ENCODE data around the gene ACAA1.
"Not testable (repeated sequence)": the region's sequence is repeated elsewhere in the genome, so short reads cannot be mapped to it uniquely, and the experiment has no call there.

ACAA1 gene, protein sequence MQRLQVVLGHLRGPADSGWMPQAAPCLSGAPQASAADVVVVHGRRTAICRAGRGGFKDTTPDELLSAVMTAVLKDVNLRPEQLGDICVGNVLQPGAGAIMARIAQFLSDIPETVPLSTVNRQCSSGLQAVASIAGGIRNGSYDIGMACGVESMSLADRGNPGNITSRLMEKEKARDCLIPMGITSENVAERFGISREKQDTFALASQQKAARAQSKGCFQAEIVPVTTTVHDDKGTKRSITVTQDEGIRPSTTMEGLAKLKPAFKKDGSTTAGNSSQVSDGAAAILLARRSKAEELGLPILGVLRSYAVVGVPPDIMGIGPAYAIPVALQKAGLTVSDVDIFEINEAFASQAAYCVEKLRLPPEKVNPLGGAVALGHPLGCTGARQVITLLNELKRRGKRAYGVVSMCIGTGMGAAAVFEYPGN

DNA sequence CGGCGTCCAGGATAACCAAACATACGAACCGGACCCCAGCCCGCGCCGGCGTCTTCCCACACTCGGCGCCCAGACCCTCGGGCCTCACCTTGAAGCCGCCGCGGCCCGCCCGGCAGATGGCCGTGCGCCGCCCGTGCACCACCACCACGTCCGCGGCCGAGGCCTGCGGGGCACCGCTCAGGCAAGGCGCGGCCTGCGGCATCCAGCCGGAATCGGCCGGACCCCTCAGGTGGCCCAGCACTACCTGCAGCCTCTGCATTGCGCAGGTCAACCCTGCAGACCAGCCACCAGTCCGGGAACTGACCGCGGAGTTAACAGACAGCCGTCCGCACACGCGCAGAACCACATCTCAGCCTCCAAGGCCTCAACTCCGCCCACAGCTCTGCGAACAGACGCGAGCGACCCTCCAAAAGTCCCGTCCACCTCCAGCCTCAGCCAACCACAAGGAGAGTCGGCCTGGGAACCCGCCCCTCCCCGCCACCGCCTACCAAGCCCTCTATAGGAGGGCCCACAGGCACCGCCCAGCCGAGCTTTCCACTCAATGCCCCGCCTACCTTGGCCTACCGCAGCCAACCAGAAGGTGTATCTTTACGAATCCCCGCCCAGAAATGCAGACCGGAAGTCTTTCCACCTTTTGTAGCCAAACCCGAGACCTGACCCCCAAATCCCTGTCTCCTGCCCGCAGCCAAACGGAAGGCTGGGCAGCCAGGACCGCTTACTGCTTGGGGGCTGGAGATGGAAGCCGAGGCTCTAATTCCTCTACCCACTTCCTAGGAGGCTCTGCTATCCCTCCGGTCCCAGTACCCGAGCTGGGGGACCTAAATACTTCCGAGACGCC is at the start of gene ACAA1:
Gene ACAA1 (minus strand): TSS at position 351 of the 838 bp plus-strand sequence. CDS start 92 bp downstream, at position 259.
- peak; percentile 92 to 93 for DNase-seq

DNA sequence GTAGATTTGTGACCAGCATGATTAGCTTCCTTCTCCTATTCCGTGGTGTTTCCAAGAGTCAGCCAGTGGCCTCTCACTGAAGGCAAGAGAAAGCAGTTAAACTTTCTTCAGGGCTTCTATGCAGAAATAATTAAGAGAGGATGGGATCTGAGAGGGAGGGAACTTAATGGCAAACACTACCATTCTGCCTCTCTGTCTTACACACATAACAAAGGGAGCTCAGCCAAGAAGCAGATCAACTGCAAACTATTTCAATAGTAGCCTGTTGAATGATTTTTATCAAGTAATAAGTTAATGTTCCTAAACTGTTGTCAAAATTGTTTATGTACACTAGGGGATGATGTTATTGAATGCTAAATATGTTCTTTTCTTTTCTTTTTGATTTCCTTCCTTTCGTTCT is 40.3 kb upstream of the ACAA1 start:
- DNase-seq: no peak

DNA sequence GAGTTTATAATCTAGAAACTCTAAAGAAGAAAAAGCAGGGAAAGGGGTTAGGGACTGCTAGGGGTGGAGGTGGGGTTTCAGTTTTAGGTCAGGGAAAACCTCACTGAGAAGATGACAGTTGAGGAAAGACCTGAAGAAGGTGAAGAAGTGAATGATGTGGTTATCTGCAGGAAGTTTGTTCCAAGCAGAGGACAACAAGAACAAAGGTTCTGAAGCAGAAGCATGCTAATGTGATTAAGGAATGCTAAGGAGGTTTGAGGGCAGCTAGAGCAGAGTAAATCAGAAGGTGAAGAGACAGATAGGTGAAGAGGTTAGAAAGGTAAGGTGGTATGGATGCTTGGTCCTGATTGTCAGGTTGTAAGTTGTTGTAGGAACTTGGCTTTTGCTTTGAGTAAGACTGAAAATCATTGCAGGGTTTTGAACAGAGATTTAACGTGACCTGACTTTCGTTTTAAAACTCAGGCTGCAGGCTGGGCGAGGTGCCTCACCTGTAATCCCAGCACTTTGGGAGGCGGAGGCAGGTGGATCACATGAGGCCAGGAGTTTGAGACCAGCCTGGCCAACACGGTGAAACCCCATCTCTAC is 37.0 kb upstream of the ACAA1 start:
- DNase-seq: no peak

DNA sequence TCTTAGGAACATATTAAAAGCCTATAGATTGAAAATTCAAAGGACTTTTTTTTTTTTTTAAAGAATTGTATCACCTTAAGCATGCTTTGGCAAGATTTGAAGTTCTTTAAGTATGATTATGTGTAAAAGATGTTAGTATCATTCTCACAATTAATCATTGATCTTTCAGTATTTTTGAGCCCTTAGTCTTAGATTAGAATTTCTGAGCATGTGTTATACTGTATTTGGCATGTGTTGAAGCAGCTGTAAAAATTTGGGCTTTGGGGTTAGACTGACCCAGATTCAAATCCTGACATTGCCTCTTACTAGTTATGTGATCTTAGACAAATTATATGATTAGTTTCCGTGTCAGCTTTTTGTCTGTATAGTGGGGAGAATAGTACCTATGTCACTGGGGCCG is 34.7 kb upstream of the ACAA1 start:
- no peak for DNase-seq

DNA sequence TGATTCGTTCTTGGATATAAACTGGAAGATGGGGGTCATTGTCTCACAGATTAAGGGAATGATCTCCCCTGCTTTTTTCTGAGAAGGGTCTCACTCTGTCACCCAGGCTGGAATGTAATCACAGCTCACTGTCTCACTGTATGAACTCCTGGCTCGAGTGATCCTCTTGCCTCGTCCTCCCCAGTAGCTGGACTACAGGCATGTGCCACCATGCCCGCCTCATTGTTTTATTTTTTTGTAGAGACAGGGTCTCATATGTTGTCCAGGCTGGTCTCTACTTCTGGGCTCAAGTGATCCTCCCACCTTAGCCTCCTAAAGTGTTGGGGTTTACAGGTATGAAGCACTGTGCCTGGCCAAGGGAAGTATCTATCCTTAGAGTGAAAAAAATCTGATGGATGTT is 33.8 kb upstream of the ACAA1 start:
- DNase-seq: no peak

DNA sequence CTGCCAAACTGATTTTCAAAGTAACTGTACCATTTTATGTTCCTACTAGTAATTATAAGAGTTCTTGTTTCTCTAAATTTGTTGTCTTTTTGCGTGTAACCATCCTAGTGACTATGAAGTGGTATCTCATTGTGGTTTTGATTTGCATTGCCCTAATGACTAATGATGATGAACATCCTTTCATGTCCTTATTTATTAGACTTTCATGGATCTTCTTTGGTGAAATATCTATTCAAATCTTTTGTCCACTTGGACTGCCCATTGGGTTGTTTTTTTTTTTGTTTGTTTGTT is 32.0 kb upstream of the ACAA1 start:
- DNase-seq: no peak

DNA sequence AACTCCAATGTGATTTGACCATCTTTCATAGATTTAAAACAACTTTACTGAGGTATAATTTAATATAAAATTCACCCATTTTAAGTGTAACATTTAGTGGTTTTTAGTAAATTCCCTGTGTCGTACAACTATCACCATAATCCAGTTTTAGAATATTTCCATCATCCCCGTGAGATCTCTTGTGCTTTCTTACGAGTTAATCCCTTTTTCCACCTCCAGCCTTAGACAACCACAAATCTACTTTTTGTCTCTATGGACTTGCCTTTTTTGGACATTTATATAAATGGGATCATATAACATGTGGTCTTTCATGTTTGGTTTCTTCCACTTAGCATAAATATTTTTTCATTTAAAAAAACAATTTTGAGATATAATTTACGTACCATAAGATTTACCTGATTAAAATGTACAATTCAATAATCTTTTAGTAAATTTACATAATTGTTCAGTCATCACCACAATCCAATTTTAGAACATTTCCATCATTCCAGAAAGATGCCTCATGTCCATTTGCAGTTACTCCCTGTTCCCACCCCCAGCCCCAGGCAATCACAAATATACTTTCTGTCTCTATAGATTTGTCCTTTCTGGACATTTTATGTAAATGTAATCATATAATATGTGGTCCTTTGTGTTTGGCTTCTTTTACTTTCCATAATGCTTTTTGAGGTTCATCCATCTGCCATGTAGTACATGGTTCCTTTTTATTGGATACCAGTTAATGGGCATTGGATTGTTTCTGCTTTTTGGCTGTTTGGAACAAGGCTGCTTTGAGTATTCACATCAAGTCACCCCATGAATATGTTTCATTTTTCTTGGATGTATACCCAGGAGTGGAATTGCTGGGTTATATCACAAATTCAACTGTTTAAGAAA is 31.5 kb upstream of the ACAA1 start:
- DNase-seq: no peak

DNA sequence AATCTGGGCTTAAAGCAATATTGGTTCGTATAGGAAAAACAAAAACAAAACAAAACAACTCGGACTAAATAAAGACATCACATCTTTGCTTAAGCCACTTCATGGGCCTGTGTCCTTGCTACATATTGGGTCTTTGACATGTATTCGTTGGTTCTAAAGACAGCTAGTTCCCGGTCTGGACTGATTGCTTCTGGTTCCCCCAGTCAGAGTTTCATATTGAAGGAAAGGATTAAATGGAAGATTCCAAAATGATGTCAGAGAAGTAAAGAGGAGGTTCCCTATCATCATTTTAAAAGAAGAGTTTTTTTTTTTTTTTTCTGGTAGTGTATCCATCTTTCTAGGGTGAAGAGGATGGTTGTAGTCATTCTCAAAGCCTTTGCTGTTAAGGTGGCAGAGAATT is 30.7 kb upstream of the ACAA1 start:
- DNase-seq: no peak

DNA sequence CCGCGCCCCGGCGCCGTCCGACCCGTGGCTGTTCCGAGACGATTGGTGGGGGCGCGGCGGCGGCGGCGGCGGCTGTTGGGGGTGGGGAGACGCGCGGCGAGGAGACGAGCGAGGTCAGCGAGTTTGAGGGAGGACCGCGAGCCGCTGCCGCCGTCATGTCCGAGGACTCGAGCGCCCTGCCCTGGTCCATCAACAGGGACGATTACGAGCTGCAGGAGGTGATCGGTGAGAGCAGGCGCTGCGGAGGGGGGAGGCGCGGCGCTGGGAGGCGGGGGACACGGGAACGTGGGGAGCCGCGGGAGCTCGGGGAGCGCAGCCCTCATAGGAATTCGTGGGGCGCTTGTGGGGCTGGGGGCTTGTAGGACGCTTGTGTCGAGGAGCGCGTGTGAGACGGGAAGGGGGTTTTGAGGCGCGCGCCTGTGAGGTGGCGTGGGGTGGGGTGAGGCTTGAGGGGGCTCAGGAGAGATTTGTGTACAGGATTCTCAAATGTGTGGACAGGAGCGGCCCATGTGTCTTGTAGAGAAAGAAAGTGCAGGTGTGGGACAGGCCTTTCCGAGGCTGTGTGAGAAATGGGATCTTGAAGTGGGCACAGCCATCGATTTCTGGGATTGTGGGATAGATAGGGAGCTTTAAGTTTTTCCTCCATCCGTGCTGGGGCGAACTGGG is 28.9 kb upstream of the ACAA1 start:
- DNase-seq: no peak

DNA sequence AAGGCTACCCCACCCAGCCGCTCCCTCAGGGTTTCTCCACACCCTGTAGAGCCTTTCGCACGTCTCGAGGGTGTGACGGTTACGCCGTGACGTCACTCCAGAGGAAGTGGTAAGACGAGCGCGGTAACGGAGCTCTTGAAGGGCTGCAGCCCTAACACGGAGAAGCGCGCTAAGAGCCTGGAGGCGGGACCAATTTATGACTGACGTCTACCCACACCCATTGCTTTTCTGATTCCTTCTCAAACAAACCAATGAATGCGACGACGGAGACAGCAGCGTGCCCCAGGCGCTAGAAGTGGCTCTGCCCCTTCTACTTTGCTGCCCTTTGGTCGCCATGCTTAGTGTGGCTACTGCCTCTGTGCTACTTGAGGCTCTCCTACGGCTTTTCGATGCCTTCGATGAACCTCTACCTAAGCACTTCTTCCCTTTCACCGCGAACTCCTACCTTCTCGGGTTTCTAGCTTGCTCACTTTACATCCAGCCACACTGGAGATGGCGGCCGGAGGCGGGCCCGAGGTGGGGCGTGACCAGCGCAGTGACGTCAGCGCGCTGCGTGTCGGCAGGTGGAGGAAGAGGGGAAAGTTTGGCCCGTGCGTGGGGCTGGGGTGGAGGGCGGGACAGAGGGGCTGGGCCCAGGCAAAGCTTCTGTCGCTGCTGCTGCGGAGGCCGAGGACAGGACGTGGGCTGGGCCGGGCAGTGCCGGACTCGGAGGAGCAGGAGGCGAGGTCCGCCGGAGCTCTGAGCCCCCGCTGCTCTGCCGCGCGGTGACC is 28.2 kb upstream of the ACAA1 start, which contains the start of gene OXSR1:
Gene OXSR1 (plus strand): TSS at position 586 of the 770 bp plus-strand sequence. CDS start 340 bp downstream, outside the sequence.
- DNase-seq: peak; percentile 93 to 95

DNA sequence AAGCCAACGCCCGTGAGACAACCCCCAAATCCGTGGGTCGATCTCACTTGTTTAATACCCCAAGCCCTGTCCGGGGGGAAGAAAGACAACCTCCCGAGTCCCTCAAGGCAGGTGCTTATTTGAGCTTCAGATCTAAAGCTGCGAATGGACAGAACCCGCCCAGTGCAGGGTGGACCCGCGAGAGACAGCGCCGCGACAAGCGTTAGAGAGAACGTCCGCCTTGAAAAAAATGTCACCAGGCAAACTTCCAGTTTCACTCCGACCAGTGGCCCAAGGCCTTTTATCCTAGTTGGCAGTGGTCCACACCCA is 27.7 kb upstream of the ACAA1 start:
- DNase-seq: no peak

DNA sequence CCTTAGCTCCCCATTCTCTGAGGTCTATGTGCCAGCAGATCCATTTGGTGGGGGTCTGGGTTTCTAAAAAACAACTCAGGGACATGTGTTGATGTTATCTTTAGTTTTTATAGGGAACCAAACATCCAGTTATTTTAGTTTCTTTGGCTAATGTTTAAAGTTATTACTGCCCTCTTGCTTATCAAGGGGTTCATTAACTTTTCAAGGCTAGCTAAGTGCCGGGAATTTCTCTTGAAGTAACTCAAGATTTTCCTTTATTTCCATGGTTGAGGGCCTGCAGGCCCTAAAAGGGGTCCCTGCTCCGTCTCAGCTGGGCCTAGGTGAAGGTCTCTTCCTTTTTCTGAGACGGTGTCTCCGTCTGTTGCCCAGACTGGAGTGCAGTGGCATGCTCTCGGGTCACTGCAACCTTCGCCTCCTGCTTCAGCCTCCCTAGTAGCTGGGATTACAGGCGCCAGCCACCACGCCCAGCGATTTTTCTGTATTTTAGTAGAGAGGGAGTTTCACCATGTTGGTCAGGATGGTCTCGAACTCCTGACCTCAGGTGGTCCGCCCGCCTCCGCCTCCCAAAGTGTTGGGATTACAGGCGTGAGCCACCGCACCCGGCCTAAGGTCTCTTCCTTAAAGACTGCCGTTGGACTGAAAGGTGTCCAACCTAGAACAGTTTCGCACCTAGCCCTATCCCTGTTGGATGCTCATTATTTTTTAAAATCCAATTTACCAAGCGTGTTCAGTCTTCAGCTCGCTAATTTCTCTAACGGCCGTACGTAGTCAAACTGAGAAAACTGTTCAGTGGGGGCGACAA is 27.1 kb upstream of the ACAA1 start:
- DNase-seq: no peak

DNA sequence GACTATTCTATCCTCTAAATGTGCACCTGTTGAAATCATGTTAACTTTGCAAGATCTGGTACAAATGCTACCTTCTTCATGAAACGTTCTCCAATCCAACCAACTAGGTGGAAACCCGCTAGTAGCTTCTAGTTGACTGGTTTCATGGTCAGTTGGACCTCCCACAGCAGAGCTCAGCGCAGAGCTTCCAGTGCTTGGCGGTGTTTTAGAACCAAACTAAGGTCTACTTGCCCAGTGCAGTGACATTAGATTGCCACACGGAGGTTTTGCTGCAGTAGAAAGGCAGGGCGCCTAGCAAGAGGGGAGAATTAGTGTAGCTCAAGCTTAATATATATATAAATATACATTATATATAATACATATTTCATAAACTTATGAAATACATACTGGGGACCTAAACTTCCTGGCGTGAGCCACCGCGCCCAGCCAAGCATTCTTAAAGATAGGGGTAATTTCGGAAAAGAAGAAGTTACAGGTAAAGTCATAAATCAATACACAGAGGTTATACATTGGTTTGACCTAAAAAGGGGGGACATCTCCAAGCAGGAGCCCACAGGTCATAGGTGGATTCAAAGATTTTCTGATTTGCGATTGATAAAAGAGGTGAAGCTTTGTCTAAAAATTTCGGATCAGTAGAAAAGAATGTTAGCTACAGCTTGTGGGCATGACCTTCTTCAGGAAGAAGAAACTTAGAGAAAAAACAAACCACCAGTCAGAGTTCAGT is 26.4 kb upstream of the ACAA1 start:
- no peak for DNase-seq

DNA sequence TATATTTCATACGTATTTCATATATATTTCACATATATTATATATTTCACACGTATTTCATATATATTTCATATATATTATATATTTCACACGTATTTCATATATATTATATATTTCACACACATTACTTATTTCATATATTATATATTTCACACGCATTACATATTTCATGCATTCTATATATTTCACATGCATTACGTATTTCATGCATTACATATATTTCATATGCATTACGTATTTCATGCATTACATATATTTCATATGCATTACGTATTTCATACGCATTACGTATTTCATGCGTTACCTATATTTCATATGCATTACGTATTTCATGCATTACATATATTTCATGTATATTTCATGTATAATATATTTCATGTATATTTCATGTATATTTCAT is 23.8 kb upstream of the ACAA1 start:
- not testable (repeated sequence) for DNase-seq

DNA sequence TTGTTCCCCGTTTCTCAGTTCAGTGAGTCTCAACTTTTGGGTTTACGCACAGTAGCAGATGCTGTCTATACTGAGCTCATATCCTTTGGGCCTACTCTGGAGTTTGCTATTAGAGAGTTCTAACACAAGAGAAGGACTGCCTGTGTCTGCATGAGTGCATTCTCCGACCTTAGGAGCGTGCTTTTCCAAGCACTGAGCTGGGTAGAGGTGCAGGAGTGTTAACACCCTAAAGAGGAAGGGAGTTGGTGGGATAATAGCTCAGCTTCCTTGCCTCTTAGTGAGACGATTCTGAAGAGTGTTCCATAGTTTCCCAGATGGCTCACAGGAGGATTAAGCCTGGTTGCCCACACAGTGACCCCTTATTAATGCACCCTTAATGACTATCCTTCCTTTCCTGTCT is 21.5 kb upstream of the ACAA1 start:
- DNase-seq: no peak

DNA sequence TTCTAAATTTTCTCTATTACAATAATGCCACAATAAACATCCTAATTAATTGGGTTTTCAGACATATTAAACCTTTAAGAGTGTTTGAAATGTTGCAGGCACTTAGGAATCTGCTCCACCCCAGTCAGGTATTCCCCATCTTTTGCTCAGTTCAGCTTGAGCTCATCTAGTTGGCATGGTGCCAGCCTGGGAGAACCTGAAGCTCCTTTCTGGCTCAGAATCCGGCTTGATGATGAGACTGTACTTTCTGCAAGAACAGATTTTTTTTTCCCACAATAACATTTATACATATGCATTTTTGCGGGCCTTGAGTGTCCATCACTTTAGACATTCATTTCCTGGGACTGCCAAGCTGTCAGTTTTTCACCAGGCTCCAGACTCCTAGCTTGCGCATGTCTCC is 20.7 kb upstream of the ACAA1 start:
- no peak for DNase-seq

DNA sequence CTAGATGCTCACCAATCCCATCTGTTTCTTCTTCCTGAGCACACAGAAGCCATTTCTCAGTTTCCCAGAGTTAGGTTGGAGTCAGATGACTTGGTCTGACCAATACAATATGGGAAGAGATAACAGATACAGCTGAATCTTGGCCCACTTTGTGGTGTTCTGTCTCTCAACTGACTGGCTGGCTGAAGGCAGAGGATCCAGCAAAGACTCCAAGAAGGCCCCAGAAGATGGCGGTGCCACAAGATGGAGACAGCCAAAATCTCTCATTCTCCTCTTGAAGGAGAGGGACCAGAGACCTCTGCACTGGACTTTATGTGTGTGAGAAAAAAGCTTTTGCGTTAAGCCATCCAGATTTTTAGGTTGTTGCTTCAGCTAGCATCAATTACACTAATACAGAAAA is 20.2 kb upstream of the ACAA1 start:
- no peak for DNase-seq

DNA sequence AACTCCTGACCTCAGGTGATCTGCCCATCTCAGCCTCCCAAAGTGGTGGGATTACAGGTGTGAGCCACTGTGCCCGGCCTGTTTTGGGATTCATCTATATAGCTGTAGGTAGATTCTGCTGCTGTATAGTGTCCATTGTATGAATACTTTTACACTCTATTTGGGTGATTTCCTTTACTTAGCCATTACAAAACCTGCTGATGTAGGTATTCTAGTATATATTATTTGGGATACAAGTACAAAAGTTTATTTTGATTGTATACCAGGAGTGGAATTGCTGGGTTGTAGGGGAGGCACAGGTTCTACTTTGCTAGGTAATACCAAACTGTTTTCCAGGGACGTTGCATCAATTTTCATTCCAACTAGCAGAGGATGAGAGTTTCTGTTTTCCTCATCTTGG is 18.9 kb upstream of the ACAA1 start:
- no peak for DNase-seq

DNA sequence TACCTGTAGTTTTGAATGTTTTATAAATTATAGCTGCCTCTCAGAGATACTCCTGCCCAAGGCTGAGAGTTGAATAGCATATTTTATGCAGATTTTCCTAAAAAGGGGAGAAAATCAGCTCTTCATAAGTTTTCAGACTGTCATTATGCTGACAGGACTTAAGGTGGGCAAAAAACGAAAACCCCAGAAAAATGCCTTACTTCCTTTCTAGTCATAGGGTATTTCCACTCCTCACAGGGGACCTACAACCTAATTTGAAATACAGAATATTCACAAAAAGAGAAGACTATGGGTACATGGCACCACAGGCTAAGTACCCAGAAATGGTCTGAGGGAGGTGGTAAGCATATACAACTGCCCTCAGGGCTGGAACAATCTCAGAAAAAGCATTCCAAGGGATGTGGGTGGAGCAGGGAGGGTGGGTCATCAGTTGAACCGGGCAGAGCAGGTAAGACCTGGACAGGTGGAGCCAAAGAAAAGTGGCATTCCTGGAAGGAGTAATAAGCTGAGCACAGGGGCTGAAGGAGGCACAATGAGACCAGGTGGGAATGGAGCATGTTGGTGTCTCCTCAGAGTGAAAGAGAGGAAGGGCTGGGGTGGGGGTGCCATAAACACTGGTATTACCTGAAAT is 17.8 kb upstream of the ACAA1 start:
- DNase-seq: no peak
